HG03342 (cell line): ENCODE results near the gene CKAP2L.
A peak's percentile ranks its signal among the peaks of the same experiment; 100 is the strongest.

Experiments
- ATAC-seq: cut with Tn5 transposase; IDR thresholded peaks from one replicate; pipeline ENCODE4 v1.9.1; 2021; ENCODE audit warnings: mild to moderate bottlenecking, moderate library complexity; ENCODE audit not compliant: unreplicated experiment

The CKAP2L gene

DNA sequence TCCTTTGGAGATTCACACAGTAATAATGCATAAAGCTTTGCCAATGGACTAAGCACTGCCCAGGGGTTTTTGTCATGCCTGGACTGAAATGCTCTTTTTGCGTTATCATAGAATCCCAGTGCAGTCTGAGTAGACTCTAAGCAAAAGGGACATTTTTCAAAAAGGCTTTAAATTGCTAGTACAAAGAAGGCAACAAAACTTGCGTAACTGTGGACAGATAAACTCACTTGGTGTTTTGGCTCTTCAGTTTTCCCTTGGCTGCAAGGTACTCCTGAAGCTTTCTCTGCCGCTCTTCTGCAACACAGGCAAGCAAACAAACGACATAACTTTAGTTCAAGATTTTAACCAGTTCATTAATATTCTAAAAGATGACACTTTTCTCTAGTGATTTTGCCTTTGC is 2.1 kb downstream of the CKAP2L start:
- ATAC-seq: no peak

DNA sequence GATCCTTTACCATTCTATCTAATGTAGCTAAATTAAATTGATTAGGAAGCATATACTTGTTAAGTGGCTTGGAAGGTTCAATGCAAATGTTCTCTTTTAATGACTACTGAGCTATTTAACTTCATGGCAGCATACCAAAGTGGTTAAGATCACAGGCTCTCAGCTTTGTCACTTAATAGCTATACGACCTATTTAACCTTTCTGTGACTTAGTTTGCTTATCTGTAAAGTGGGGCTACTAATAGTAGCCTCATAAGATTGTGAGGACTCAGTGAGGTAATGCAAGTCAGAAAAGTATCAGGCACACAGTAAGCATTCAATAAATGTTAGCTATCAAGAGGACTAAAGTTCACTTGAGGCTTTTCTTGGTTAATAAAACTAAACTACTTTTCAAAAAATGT is 4.3 kb downstream of the CKAP2L start:
- ATAC-seq: no peak

DNA sequence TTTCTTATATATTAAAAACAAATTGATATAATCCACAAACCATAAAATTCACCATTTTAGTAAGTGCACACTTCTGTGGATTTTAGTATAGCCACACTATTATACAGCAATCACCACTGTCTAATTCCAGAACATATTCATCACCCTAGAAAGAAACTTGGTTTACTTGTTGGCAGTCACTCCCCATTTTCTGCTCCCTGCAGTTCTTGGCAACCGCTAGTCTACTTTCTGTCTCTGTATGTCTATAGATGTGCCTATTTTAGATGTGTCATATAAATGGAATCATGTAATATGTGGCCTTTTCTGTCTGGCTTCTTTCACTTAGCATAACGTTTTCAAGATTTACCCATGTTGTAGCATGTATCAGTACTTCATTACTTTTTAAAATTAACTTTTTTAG is 5.7 kb downstream of the CKAP2L start:
- no peak for ATAC-seq

- ATAC-seq: no peak
Observed at GRCh38 chr2:112757265-112757664, 7.1 kb downstream of the CKAP2L start.

DNA sequence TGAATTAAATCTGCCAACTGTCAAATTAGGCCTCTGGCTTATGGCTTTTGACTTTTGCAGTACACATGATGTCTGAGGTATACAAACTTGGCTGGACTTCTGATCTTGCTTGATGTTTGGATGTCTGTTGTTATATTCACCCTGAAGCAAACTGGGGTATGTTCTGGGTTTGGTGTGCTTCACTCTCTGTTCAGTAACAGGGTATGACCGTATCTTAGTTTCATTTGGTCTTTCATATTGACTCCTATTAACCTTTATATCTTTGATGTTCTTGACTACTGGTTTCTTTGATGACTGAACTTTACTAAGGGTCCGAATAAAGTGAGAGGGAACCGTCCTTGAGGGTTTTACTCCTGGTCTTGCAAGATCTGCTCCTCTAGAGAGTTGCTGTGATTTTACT is 8.2 kb downstream of the CKAP2L start:
- no peak for ATAC-seq

DNA sequence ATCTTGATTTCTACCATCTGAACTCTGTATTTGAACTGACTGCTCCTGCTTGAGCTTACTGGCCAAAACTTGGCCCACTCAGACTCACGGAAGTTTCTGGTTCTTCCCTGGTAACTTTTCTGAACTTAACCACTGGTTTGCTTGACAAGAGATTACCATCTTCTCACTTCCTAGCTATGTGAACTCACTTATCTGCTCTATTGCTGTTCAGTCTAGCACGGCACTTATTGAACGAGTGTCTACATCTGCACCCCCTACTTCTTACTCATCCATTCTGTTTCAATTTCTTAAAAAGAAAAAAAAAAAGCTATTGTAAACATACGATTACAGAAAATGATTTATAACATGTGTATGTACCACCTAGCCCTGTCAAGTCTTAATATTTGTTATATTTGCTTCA is 9.0 kb downstream of the CKAP2L start:
- ATAC-seq: no peak

DNA sequence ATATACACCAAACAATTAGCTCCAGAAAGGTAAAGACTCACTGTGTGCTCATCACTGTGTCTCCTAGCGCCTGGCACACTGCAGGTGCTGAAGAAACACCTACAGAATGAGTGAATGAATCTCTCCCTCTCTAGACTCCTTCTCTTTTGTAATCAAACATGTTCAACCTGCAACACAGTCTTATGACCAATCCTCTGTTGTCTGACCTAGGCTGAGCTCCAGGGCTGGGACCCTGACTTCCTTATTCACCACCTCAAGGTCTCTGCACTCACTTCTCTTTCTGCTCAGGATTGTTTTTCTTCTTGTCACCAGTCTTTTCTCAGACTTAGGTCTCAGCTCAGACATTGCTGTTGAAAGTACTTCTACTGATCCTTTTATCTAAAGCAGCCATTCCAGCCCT is 9.8 kb downstream of the CKAP2L start:
- ATAC-seq: no peak

- no peak for ATAC-seq
Observed at GRCh38 chr2:112752667-112753066, 11.7 kb downstream of the CKAP2L start.

- no peak for ATAC-seq
Observed at GRCh38 chr2:112751451-112752197, 12.8 kb downstream of the CKAP2L start.

DNA sequence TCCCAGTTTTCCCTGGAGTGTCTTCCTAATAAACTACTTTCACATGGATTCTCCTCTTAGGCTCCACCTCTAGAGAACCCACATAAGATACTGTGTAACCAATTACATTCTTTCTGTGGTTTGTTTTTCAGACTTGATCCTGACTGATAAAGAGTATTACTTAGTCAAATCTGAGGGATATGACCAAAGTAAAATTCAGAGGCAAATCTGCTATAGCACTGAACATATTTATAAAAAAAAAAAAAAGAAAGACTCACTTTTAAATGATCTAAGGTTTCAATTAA is 13.9 kb downstream of the CKAP2L start:
- ATAC-seq: no peak

- ATAC-seq: peak; percentile 81
Observed at GRCh38 chr2:112749755-112750559, 14.5 kb downstream of the CKAP2L start.

GRCh38 chr2:112740527-112740926 is 23.9 kb downstream of the CKAP2L start:
- ATAC-seq: no peak

DNA sequence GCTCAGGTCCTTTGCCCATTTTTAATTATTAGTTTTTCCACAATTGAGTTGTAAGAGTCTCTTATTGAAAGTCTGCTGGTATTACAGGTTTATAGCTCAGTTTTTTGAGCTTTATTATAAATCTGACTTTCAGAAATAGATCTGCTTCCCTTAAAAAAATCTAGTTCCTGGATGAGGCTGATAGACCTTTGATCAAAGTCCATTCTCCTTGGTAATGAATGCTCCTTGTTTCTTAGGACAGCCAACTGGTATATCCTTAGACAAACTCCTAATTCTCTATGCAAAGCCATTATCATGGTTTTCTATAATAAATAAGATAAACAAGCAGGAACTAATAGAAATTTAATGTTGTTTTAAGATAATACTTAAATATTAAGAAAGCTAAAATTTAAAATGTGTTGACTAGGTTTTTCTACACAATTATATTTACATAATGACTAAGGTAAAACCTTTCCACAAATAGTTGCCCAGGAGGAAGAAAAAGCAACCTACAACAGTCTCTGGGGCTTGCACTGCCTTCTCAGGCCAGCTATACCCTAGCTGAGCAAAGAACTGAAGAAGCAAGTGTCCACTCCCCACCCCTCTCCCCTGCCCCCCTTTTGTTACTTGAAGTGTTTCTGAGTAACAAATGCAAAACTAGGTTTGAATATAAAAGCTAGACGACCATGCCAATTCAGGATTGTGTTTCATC is 26.7 kb downstream of the CKAP2L start:
- ATAC-seq: no peak

- no peak for ATAC-seq
Observed at GRCh38 chr2:112733871-112734270, 30.5 kb downstream of the CKAP2L start.

GRCh38 chr2:112733456-112733855 is 31.0 kb downstream of the CKAP2L start:
- no peak for ATAC-seq

DNA sequence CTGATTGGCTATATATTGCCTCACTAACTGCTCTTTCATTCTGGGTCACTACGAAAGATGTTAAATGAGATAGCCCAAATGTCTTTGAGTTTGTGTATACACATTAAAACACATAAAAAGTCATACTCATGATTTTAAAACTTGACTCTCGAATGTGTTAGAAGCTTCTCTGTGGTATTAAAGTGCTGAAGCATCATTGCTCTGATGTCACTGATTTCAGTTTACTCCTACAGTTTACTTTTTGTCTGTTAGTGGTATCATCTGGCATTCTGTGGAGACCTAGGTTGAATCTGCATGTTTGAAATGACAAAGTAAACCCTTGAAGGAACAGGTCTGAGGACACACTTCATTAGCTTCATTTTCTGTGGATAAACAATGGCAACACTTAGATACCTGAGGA is 32.9 kb downstream of the CKAP2L start:
- no peak for ATAC-seq

- no peak for ATAC-seq
Observed at GRCh38 chr2:112730791-112731190, 33.6 kb downstream of the CKAP2L start.

GRCh38 chr2:112730216-112730615 is 34.2 kb downstream of the CKAP2L start:
- no peak for ATAC-seq

- no peak for ATAC-seq
Observed at GRCh38 chr2:112728378-112729175, 35.8 kb downstream of the CKAP2L start.

GRCh38 chr2:112728029-112728362 is 36.4 kb downstream of the CKAP2L start:
- no peak for ATAC-seq

GRCh38 chr2:112727276-112728028 is 37.0 kb downstream of the CKAP2L start:
- ATAC-seq: no peak
